Right cardiac atrium (tissue), 5 donors: ENCODE measurements around the gene JAZF1. TPM values are rescaled to one million over a fixed set of nuclear protein-coding genes. Genes with fewer than 3 reads are reported as not detected.

Experiments
- ATAC-seq, 2 donors: fragments of 200-7000 bp; cut with Tn5 transposase; one replicate each; pipeline versions ENCODE4 v1.8.0 to v1.9.1; 2020; ENCODE audit warnings: moderate library complexity in 2 of 2, mild to moderate bottlenecking in 1 of 2
- DNase-seq, 3 donors: peaks; one replicate each; pipeline ENCODE4 v3.0.0-alpha.2; 2020
- H3K27ac ChIP-seq: one replicate; pipeline ENCODE4 v1.5.1; 2013; ENCODE audit warnings: mild to moderate bottlenecking, low read length, control low read depth, moderate library complexity
- H3K27me3 ChIP-seq: one replicate; pipeline ENCODE4 v1.6.1; 2013; ENCODE audit not compliant: control insufficient read depth, insufficient read depth
- H3K4me1 ChIP-seq: one replicate; pipeline ENCODE4 v1.6.1; 2013; ENCODE audit warnings: low read length; ENCODE audit not compliant: control insufficient read depth, insufficient read depth
- H3K4me3 ChIP-seq: one replicate; pipeline ENCODE4 v1.5.1; 2013; ENCODE audit warnings: low read length, control low read depth
- H3K9me3 ChIP-seq: one replicate; pipeline ENCODE4 v1.6.1; 2013; ENCODE audit warnings: low read length; ENCODE audit not compliant: control insufficient read depth
- WGBS: extraction: QIAGEN DNeasy Blood & Tissue Kit; methylation state at CpG from one replicate; pipeline ENCODE4 v1.1.7; 2013; 5-methylcytosine and 5-hydroxymethylcytosine counted together
- intact Hi-C, 4 donors: fragments of 100-400 bp; cut with DNase I; formaldehyde crosslinking; loops; one replicate each; pipeline versions ENCODE4 v1.11.0 to v1.14.0; 2022 to 2023
- polyA plus RNA-seq: library from polyadenylated mRNA; stranded (reverse); fragments of 200-250 nt; gene quantifications from one replicate; pipeline ENCODE4 v1.2.3, GENCODE V29; 2013
- total RNA-seq, 4 donors: library from RNA; stranded (reverse); fragmentation: NEBNext Ultra II Directional; extraction: Animal tissue kit (Norgen Biotek cat#: 25700); gene quantifications; one replicate each; pipeline ENCODE4 v1.2.1, GENCODE V29; 2021
- donor health status: healthy with polysubstance abuse.
- donor health status: DM: no; HTN: yes; CAD: no.
- donor health status: DM: no; HTN: no; CAD: no.
- donor health status: DM: no; HTN: yes; CAD: no; lungs with severe emphysema.
- donor health status: DM: yes; HTN: yes; CAD: no.

Gene JAZF1
- total and polyA plus RNA-seq, 5 donors: 12.9 to 27.4 (median 23.9) TPM

- intact Hi-C loops: no loop called here
- ATAC-seq (no peak), DNase-seq (no peak)
- no peak overlapping the region for H3K27ac ChIP-seq
- 69% methylated on average over 4 of the region's 4 CpGs for WGBS
- H3K4me1 ChIP-seq: peaks cover 4% of the 10 kb centered on the region
- no peaks in the 10 kb centered on the region for H3K9me3 ChIP-seq
- H3K27me3 ChIP-seq: no peaks in the 10 kb centered on the region
- H3K4me3 ChIP-seq: no peak overlapping the region
Observed at GRCh38 chr7:27992097-27992496, 188.5 kb downstream of the JAZF1 start.

GRCh38 chr7:27991006-27991528 lies 189.5 kb downstream of the JAZF1 start:
- ATAC-seq (no peak), DNase-seq (no peak)
- intact Hi-C loops: no loop called here
- no peaks in the 10 kb centered on the region for H3K27me3 ChIP-seq
- no peaks in the 10 kb centered on the region for H3K9me3 ChIP-seq
- H3K4me1 ChIP-seq: peaks cover 4% of the 10 kb centered on the region
- H3K4me3 ChIP-seq: no peak overlapping the region
- no peak overlapping the region for H3K27ac ChIP-seq

GRCh38 chr7:27976531-27976930 lies 204.1 kb downstream of the JAZF1 start:
- Histone ChIP-seq H3K4me1 (peaks cover 3% of the 10 kb centered on the region), H3K27ac (no peak overlapping the region), H3K4me3 (no peak overlapping the region), H3K27me3 (no peaks in the 10 kb centered on the region), H3K9me3 (peaks cover 4% of the 10 kb centered on the region)
- ATAC-seq: no peak
- 98% methylated on average over 1 of the region's 1 CpG for WGBS
- intact Hi-C loops: no loop called here
- no peak for DNase-seq

GRCh38 chr7:27973625-27974024 lies 207.0 kb downstream of the JAZF1 start:
- intact Hi-C loops: no loop called here
- Histone ChIP-seq H3K27me3 (no peaks in the 10 kb centered on the region), H3K9me3 (peaks cover 4% of the 10 kb centered on the region), H3K4me3 (no peak overlapping the region), H3K4me1 (peaks cover 3% of the 10 kb centered on the region), H3K27ac (no peak overlapping the region)
- DNase-seq (no peak), ATAC-seq (no peak)
- WGBS: 84% methylated on average over 3 of the region's 3 CpGs

- Histone ChIP-seq H3K4me3 (no peak overlapping the region), H3K4me1 (peaks cover 3% of the 10 kb centered on the region), H3K27me3 (no peaks in the 10 kb centered on the region), H3K9me3 (no peaks in the 10 kb centered on the region), H3K27ac (no peak overlapping the region)
- DNase-seq: no peak
- 73% methylated on average over 2 of the region's 2 CpGs for WGBS
- no peak for ATAC-seq
- intact Hi-C loops: no loop called here
Observed at GRCh38 chr7:27972276-27972675, 208.3 kb downstream of the JAZF1 start.

- H3K4me1 ChIP-seq: peaks cover 3% of the 10 kb centered on the region
- 84% methylated on average over 12 of the region's 12 CpGs for WGBS
- H3K27me3 ChIP-seq: no peaks in the 10 kb centered on the region
- H3K9me3 ChIP-seq: no peaks in the 10 kb centered on the region
- ATAC-seq: no peak
- intact Hi-C loops: no loop called here
- peak in 1 of 3 donors; percentile 25 for DNase-seq
- H3K27ac ChIP-seq: no peak overlapping the region
- no peak overlapping the region for H3K4me3 ChIP-seq
Observed at GRCh38 chr7:27971171-27971812, 209.3 kb downstream of the JAZF1 start.

- DNase-seq (no peak), ATAC-seq (no peak)
- Histone ChIP-seq H3K4me3 (no peak overlapping the region), H3K27me3 (no peaks in the 10 kb centered on the region), H3K27ac (no peak overlapping the region), H3K9me3 (no peaks in the 10 kb centered on the region), H3K4me1 (peaks cover 3% of the 10 kb centered on the region)
- 80% methylated on average over 4 of the region's 4 CpGs for WGBS
- intact Hi-C loops: no loop called here
Observed at GRCh38 chr7:27970350-27970749, 210.2 kb downstream of the JAZF1 start.

GRCh38 chr7:27969346-27969745 lies 211.2 kb downstream of the JAZF1 start:
- intact Hi-C loops: no loop called here
- H3K9me3 ChIP-seq: no peaks in the 10 kb centered on the region
- H3K4me1 ChIP-seq: peaks cover 3% of the 10 kb centered on the region
- DNase-seq (no peak), ATAC-seq (no peak)
- no peaks in the 10 kb centered on the region for H3K27me3 ChIP-seq
- WGBS: 92% methylated on average over 6 of the region's 6 CpGs
- H3K27ac ChIP-seq: no peak overlapping the region
- H3K4me3 ChIP-seq: no peak overlapping the region

GRCh38 chr7:27967639-27968038 lies 213.0 kb downstream of the JAZF1 start:
- intact Hi-C loops: no loop called here
- Histone ChIP-seq H3K27me3 (no peaks in the 10 kb centered on the region), H3K4me3 (no peak overlapping the region), H3K27ac (no peak overlapping the region), H3K4me1 (peaks cover 3% of the 10 kb centered on the region), H3K9me3 (no peaks in the 10 kb centered on the region)
- 94% methylated on average over 1 of the region's 1 CpG for WGBS
- ATAC-seq (no peak), DNase-seq (no peak)

- no peaks in the 10 kb centered on the region for H3K27me3 ChIP-seq
- H3K9me3 ChIP-seq: no peaks in the 10 kb centered on the region
- no peak overlapping the region for H3K27ac ChIP-seq
- 80% methylated on average over 3 of the region's 3 CpGs for WGBS
- intact Hi-C loops: no loop called here
- H3K4me3 ChIP-seq: no peak overlapping the region
- ATAC-seq (no peak), DNase-seq (no peak)
- H3K4me1 ChIP-seq: no peaks in the 10 kb centered on the region
Observed at GRCh38 chr7:27966219-27966780, 214.3 kb downstream of the JAZF1 start.

GRCh38 chr7:27965650-27966049 lies 214.9 kb downstream of the JAZF1 start:
- WGBS: 83% methylated on average over 2 of the region's 2 CpGs
- intact Hi-C loops: no loop called here

More at GRCh38 chr7:27965650-27966049, 214.9 kb downstream of the JAZF1 start:
- H3K9me3 ChIP-seq: no peaks in the 10 kb centered on the region
- no peak overlapping the region for H3K4me3 ChIP-seq
- DNase-seq (no peak), ATAC-seq (no peak)
- H3K27me3 ChIP-seq: no peaks in the 10 kb centered on the region
- H3K4me1 ChIP-seq: no peaks in the 10 kb centered on the region
- H3K27ac ChIP-seq: no peak overlapping the region
